IMR-90 (cell line): Measurements from ENCODE around the gene SNED1.

ENCODE experiments used
- BHLHE40 ChIP-seq: fragments of 150-350 bp; IDR thresholded peaks from 2 replicates; pipeline ENCODE4 v1.6.1; 2016; ENCODE audit warnings: mild to moderate bottlenecking, low read depth, low read length
- CEBPB ChIP-seq: IDR thresholded peaks from 2 replicates; pipeline ENCODE4 v1.6.1; 2012; ENCODE audit warnings: low read depth, low read length, improper control_type of control experiment
- CHD1 ChIP-seq: IDR thresholded peaks from 2 replicates; pipeline ENCODE4 v1.6.1; 2012; ENCODE audit warnings: low read depth, low read length, improper control_type of control experiment
- CTCF ChIP-seq: conservative IDR thresholded peaks from 2 replicates; pipeline ENCODE4 v1.5.1; 2012; ENCODE audit warnings: mild to moderate bottlenecking, low read depth, low read length, improper control_type of control experiment
- MAFK ChIP-seq: IDR thresholded peaks from 2 replicates; pipeline ENCODE4 v1.6.1; 2012; ENCODE audit warnings: low read depth, low read length, improper control_type of control experiment
- MXI1 ChIP-seq: IDR thresholded peaks from 2 replicates; pipeline ENCODE4 v1.6.1; 2012; ENCODE audit warnings: low read depth, mild to moderate bottlenecking, low read length, moderate library complexity, borderline replicate concordance
- POLR2A ChIP-seq: IDR thresholded peaks from 2 replicates; pipeline ENCODE4 v1.6.1; 2012; ENCODE audit warnings: mild to moderate bottlenecking, low read depth, low read length
- RAD21 ChIP-seq: IDR thresholded peaks from 2 replicates; pipeline ENCODE4 v1.6.1; 2012; ENCODE audit warnings: low read length, improper control_type of control experiment
- RCOR1 ChIP-seq: IDR thresholded peaks from 2 replicates; pipeline ENCODE4 v1.6.1; 2012; ENCODE audit warnings: mild to moderate bottlenecking, low read length, improper control_type of control experiment; ENCODE audit not compliant: insufficient replicate concordance
- RFX5 ChIP-seq: IDR thresholded peaks from 2 replicates; pipeline ENCODE4 v1.8.0; 2012; ENCODE audit warnings: low read depth, mild to moderate bottlenecking, low read length, moderate library complexity
- SMC3 ChIP-seq: fragments of 150-350 bp; IDR thresholded peaks from 2 replicates; pipeline ENCODE4 v1.6.1; 2016; ENCODE audit warnings: low read depth, mild to moderate bottlenecking, antibody characterized with exemption, low read length, moderate library complexity
- TF ChIP-seq, protein P1 (sequence below): fragments of 150-350 bp; IDR thresholded peaks from 2 replicates; pipeline ENCODE4 v1.6.1; 2017; ENCODE audit warnings: mild to moderate bottlenecking, antibody characterized with exemption, low read length, low read depth

DNA sequence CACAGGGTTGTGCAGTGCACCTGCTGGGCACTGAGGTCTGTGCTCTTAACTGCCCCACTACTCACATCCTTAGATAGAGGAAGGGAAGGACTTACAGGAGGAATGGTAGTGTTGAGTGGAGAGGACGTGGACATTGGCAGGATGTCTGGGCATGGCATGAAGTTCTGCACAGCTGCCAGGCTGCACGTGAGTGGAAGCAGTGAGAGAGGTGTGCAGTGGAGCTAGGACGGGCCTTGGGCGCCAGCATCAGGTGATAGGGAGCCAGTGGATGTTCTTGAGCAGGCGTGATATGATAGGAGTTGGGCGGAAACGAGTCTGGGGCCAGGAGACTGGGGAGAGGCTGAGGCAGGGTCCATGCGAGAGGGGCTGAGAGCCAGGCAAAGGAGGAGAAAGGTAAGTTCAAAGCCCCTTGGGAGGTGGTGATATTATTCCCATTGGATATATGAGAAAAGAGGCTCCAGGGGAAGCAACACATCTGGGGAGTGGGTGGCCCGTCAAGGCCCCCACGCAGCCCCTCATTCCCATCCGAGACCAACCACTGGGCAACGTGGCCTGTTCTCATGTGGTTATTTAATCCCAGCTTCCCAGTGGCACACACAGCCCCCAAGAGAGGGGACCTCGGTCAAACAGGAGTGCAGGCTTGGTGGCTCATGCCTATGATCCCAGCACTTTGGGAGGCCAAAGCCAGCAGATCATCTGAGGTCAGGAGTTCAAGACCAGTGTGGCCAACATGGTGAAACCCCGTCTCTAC, 45.7 kb upstream of the SNED1 start:
- TF ChIP-seq CTCF (no peak), CEBPB (no peak), MXI1 (no peak), RFX5 (no peak), RCOR1 (no peak), MAFK (no peak), CHD1 (no peak), POLR2A (no peak), BHLHE40 (no peak), RAD21 (no peak), SMC3 (no peak)
- TF ChIP-seq, protein P1, sequence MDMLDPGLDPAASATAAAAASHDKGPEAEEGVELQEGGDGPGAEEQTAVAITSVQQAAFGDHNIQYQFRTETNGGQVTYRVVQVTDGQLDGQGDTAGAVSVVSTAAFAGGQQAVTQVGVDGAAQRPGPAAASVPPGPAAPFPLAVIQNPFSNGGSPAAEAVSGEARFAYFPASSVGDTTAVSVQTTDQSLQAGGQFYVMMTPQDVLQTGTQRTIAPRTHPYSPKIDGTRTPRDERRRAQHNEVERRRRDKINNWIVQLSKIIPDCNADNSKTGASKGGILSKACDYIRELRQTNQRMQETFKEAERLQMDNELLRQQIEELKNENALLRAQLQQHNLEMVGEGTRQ = no peak
